ENCODE results near the gene TMEM259. TPM values are rescaled to one million over a fixed set of nuclear protein-coding genes. Genes with fewer than 3 reads are reported as not detected.

The TMEM259 gene
- total and polyA plus RNA-seq, 2 of the 13 experiments (the other 11 are each of a cell fraction or from before 2014, with no cell fraction given) = 64.7 to 164 TPM

- TF ChIP-seq MAZ (IDR thresholded peaks at IDR 0.05; ENCODE audit: borderline replicate concordance, low read depth, low read length) (peak; percentile 43; the same call in 1 of the 2 replicates), MAZ (CRISPR knock-in tag; IDR thresholded peaks at IDR 0.05; ENCODE audit: low read depth) (peak; percentile 84; the same call in 1 of the 2 replicates), RARA (CRISPR knock-in tag; IDR thresholded peaks at IDR 0.05) (peak; percentile 47; the same call in 1 of the 2 replicates), CSRNP2 (CRISPR knock-in tag; conservative IDR thresholded peaks at IDR 0.05; ENCODE audit: low read depth) (no peak), ZKSCAN1 (IDR thresholded peaks at IDR 0.05; ENCODE audit: low read length) (no peak), ZNF615 (CRISPR knock-in tag; IDR thresholded peaks at IDR 0.05; ENCODE audit: borderline replicate concordance) (no peak; the same call in 1 of the 2 replicates), CAMTA2 (CRISPR knock-in tag; IDR thresholded peaks at IDR 0.05; ENCODE audit: borderline replicate concordance) (no peak), ZFP41 (CRISPR knock-in tag; IDR thresholded peaks at IDR 0.05; ENCODE audit: borderline replicate concordance) (0 out of 2 replicates have a peak, but pooled peaks have one; percentile 28), FOXP1 (IDR thresholded peaks at IDR 0.05) (no peak), FOXP1 (CRISPR knock-in tag; IDR thresholded peaks at IDR 0.05) (no peak), SP140L (CRISPR knock-in tag; IDR thresholded peaks at IDR 0.05; ENCODE audit: borderline replicate concordance) (no peak), DMAP1 (CRISPR knock-in tag; IDR thresholded peaks at IDR 0.05) (peak; percentile 83), PHF21A (CRISPR knock-in tag; IDR thresholded peaks at IDR 0.05) (peak; percentile 38; the same call in 1 of the 2 replicates), ZNF562 (CRISPR knock-in tag; IDR thresholded peaks at IDR 0.05; ENCODE audit: borderline replicate concordance) (no peak), SNRNP70 (IDR thresholded peaks at IDR 0.05; ENCODE audit: low read depth, low read length) (no peak), ZNF326 (CRISPR knock-in tag; IDR thresholded peaks at IDR 0.05; ENCODE audit: borderline replicate concordance) (no peak), ZNF260 (CRISPR knock-in tag; IDR thresholded peaks at IDR 0.05; ENCODE audit: borderline replicate concordance, low read depth) (no peak; the same call in 1 of the 2 replicates), MIXL1 (CRISPR knock-in tag; IDR thresholded peaks at IDR 0.05) (no peak), NCOA1 (CRISPR knock-in tag; IDR thresholded peaks at IDR 0.05) (peak; percentile 94; the same call in 1 of the 2 replicates), ZMYM2 (CRISPR knock-in tag; IDR thresholded peaks at IDR 0.05) (no peak), KLF15 (CRISPR knock-in tag; IDR thresholded peaks at IDR 0.05; ENCODE audit: borderline replicate concordance) (no peak), IRX3 (CRISPR knock-in tag; IDR thresholded peaks at IDR 0.05; ENCODE audit: borderline replicate concordance, low read depth) (peak; percentile 48; the same call in 1 of the 2 replicates), MAX (IDR thresholded peaks at IDR 0.05) (peak; percentile 92), DR1 (CRISPR knock-in tag; IDR thresholded peaks at IDR 0.05) (no peak), RAD51 (IDR thresholded peaks at IDR 0.05; ENCODE audit: borderline replicate concordance) (no peak), ZFP36L2 (CRISPR knock-in tag; IDR thresholded peaks at IDR 0.05) (no peak), MYPOP (CRISPR knock-in tag; IDR thresholded peaks at IDR 0.05) (0 out of 2 replicates have a peak, but pooled peaks have one; percentile 46), NR2F2 (IDR thresholded peaks at IDR 0.05; ENCODE audit: borderline replicate concordance, low read depth) (no peak), ZNF230 (CRISPR knock-in tag; IDR thresholded peaks at IDR 0.05) (no peak; the same call in 1 of the 2 replicates), YEATS4 (CRISPR knock-in tag; IDR thresholded peaks at IDR 0.05; ENCODE audit: borderline replicate concordance) (peak; percentile 84; the same call in 1 of the 2 replicates)
These were observed 36.6 kb downstream of the TMEM259 start, which contains the start of gene WDR18 (continued) for GRCh38 chr19:984165-984967.

Data from HepG2 (cell line).